Loucy (cell line): ENCODE measurements around the gene ETFA.

Experiments used
- H2AFZ ChIP-seq: fragments of 200-600 bp; sonication (generic); 2 replicates; pipeline ENCODE4 v1.6.0; 2016; ENCODE audit warnings: antibody characterized with exemption, mild to moderate bottlenecking, low read length, moderate library complexity
- H3F3A ChIP-seq: fragments of 200-600 bp; 2 replicates; pipeline ENCODE4 v1.6.0; 2016; ENCODE audit warnings: antibody characterized with exemption, low read depth, mild to moderate bottlenecking
- H3K27me3 ChIP-seq: fragments of 200-600 bp; sonication (generic); 2 replicates; pipeline ENCODE4 v1.6.1; 2014; ENCODE audit warnings: low read length, mild to moderate bottlenecking; ENCODE audit not compliant: insufficient read depth, poor library complexity, severe bottlenecking
- H3K36me3 ChIP-seq: fragments of 200-600 bp; sonication (generic); 2 replicates; pipeline ENCODE4 v1.6.1; 2016; ENCODE audit warnings: low read length; ENCODE audit not compliant: insufficient read depth
- H3K4me1 ChIP-seq: fragments of 200-600 bp; sonication (generic); 2 replicates; pipeline ENCODE4 v1.5.1; 2014; ENCODE audit warnings: low read length, mild to moderate bottlenecking; ENCODE audit not compliant: insufficient read depth, poor library complexity, severe bottlenecking
- H3K4me2 ChIP-seq: fragments of 200-600 bp; sonication (generic); 2 replicates; pipeline ENCODE4 v1.6.0; 2014; ENCODE audit warnings: antibody characterized with exemption, low read length, low read depth, mild to moderate bottlenecking; ENCODE audit not compliant: poor library complexity, severe bottlenecking
- H3K4me3 ChIP-seq: fragments of 200-600 bp; sonication (generic); 2 replicates; pipeline ENCODE4 v1.5.1; 2014; ENCODE audit warnings: low read length, mild to moderate bottlenecking, mixed read lengths; ENCODE audit not compliant: poor library complexity, severe bottlenecking
- H3K79me2 ChIP-seq: fragments of 200-600 bp; sonication (generic); 2 replicates; pipeline ENCODE4 v1.6.1; 2014; ENCODE audit warnings: low read length; ENCODE audit not compliant: insufficient read depth
- H3K9ac ChIP-seq: fragments of 200-600 bp; sonication (generic); 2 replicates; pipeline ENCODE4 v1.6.0; 2014; ENCODE audit warnings: mild to moderate bottlenecking, low read depth, low read length, moderate library complexity; ENCODE audit not compliant: poor library complexity, severe bottlenecking
- H3K9me2 ChIP-seq: fragments of 200-600 bp; sonication (generic); replicated peaks from 2 replicates; pipeline ENCODE4 v1.6.1; 2016; ENCODE audit warnings: low read depth, low read length, mixed read lengths
- H3K9me3 ChIP-seq: fragments of 200-600 bp; sonication (generic); 2 replicates; pipeline ENCODE4 v1.6.1; 2014; ENCODE audit warnings: mild to moderate bottlenecking, antibody characterized with exemption, low read length, low read depth; ENCODE audit not compliant: insufficient read depth
- H4K20me1 ChIP-seq: fragments of 200-600 bp; sonication (generic); 2 replicates; pipeline ENCODE4 v1.6.0; 2014; ENCODE audit warnings: antibody characterized with exemption, low read length, mild to moderate bottlenecking; ENCODE audit not compliant: insufficient read depth, poor library complexity, severe bottlenecking
- EZH2phosphoT487 ChIP-seq: fragments of 200-600 bp; IDR thresholded peaks from 2 replicates; pipeline ENCODE4 v1.6.1; 2018; ENCODE audit warnings: antibody characterized with exemption, mild to moderate bottlenecking, moderate library complexity, borderline replicate concordance
- TF ChIP-seq, protein P1 (sequence below): fragments of 200-600 bp; sonication (generic); conservative IDR thresholded peaks from 2 replicates; pipeline ENCODE4 v1.5.1; 2014; ENCODE audit warnings: mild to moderate bottlenecking, antibody characterized with exemption, low read length

The ETFA gene

DNA sequence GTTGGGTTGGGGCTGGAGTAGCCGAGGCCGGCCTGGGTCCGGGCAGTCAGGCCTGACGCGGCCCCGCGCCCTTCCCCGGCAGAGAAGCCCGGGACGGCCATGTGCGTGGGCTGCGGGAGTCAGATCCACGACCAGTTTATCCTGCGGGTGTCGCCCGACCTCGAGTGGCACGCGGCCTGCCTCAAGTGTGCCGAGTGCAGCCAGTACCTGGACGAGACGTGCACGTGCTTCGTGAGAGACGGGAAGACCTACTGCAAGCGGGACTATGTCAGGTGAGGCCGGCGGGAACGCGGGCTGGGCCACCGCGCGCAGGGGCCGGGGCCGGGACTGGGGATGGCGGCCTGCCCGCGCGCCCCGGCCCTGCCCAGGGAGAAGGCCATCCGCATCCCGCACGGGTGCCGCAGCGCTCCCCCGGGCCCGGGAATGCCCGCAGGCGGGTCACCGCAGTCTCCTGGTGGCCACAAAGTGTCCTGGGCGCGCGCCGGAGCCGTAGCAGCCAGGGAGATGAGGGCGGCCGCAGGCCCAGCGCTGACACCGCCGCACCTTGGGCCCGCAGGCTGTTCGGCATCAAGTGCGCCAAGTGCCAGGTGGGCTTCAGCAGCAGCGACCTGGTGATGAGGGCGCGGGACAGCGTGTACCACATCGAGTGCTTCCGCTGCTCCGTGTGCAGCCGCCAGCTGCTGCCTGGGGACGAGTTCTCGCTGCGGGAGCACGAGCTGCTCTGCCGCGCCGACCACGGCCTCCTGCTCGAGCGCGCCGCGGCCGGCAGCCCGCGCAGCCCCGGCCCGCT lies 26.6 kb upstream of the ETFA start:
- H4K20me1 ChIP-seq = no peaks in the 10 kb centered on the region
- TF ChIP-seq, protein P1, sequence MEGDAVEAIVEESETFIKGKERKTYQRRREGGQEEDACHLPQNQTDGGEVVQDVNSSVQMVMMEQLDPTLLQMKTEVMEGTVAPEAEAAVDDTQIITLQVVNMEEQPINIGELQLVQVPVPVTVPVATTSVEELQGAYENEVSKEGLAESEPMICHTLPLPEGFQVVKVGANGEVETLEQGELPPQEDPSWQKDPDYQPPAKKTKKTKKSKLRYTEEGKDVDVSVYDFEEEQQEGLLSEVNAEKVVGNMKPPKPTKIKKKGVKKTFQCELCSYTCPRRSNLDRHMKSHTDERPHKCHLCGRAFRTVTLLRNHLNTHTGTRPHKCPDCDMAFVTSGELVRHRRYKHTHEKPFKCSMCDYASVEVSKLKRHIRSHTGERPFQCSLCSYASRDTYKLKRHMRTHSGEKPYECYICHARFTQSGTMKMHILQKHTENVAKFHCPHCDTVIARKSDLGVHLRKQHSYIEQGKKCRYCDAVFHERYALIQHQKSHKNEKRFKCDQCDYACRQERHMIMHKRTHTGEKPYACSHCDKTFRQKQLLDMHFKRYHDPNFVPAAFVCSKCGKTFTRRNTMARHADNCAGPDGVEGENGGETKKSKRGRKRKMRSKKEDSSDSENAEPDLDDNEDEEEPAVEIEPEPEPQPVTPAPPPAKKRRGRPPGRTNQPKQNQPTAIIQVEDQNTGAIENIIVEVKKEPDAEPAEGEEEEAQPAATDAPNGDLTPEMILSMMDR = no peak
- TF ChIP-seq EZH2phosphoT487 = no peak
- H3K27me3 ChIP-seq = no peaks in the 10 kb centered on the region
- no peaks in the 10 kb centered on the region for H3K4me1 ChIP-seq
- H3K4me2 ChIP-seq = no peak overlapping the region
- no peaks in the 10 kb centered on the region for H3K36me3 ChIP-seq
- no peaks in the 10 kb centered on the region for H3F3A ChIP-seq
- H3K9ac ChIP-seq = no peak overlapping the region
- H3K79me2 ChIP-seq = no peaks in the 10 kb centered on the region
- no peaks in the 10 kb centered on the region for H3K9me3 ChIP-seq
- no peaks in the 10 kb centered on the region for H3K9me2 ChIP-seq
- H2AFZ ChIP-seq = no peak overlapping the region
- H3K4me3 ChIP-seq = no peak overlapping the region

DNA sequence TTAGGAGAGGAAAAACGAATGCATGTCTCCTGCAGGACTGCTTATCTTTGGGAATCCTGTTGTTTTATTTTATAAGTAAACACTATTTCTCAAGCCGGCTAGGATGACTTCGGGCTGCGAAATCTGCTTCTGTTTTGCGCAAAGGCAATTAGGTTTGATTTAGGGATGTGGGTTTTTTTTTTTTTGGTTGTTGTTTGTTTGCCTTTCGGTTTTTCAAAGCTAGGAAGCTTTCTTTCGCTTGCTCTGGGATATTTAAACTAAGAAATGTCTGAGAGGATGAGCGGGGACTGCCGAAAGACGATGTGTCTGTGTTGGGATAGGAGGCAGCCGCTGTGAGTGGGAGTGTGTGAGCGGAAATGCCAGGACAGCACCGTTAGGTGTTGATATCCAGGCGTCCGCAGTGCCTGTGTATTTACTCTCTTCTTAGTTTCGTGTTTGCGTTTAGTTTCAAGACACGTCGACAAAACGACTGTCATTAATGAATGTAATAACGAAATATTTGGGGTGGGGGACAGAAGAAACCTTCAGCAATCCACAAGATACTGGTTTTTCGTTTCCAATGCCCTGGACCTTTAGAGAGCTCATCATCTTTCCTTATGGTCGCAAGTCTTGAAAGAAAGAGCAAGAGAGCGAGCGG lies 25.9 kb upstream of the ETFA start:
- Histone ChIP-seq H2AFZ (no peak overlapping the region), H3K4me1 (no peaks in the 10 kb centered on the region), H4K20me1 (no peaks in the 10 kb centered on the region), H3K4me3 (no peak overlapping the region), H3F3A (no peaks in the 10 kb centered on the region), H3K9me2 (no peaks in the 10 kb centered on the region), H3K79me2 (no peaks in the 10 kb centered on the region), H3K27me3 (no peaks in the 10 kb centered on the region), H3K9me3 (no peaks in the 10 kb centered on the region), H3K36me3 (no peaks in the 10 kb centered on the region), H3K9ac (no peak overlapping the region), H3K4me2 (no peak overlapping the region)
- no peak for TF ChIP-seq EZH2phosphoT487

DNA sequence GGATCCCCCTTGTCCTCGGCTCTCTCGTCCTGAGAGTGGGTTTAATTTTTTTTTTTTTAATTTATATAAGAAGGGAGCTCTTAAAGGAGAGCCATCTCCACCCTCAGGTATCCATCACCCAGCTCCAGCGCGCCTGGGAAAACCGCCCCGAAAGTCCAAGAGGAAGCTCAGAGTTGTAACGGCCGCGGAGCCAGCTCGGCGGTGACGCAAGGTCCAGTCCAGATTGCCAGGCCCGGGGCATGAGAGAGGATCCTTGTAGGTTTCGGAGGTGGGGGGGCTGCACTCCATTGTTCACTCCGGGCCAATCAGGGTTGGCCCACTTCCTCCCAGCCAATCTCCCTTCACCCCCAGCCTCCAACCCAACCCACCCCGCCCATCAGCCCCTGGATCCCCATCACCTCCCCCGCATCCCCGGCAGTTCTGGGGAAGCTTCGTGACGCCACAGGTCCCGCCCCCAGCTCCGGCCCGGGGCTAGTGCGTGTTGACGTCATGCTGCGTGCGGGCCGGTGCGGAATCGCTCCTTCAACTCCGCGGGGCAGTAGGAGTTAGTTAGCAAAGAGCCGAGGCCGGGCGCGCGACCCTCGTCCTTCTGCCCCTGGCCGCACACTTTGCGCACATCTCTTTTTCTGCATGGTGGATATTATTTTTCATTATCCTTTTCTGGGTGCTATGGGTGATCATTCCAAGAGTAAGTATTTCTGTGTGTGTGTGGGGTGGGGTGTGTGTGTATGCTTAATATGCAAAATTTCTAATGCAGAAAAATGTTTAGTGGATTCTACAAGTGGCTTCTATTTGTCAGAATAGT lies 25.2 kb upstream of the ETFA start, which contains the start of gene ISL2:
Gene ISL2 (plus strand): TSS at position 520 of the 805 bp plus-strand sequence. CDS start 111 bp downstream, at position 631.
- H3K27me3 ChIP-seq = no peaks in the 10 kb centered on the region
- H3K36me3 ChIP-seq = no peaks in the 10 kb centered on the region
- no peak within 1 kb of the TSS for H2AFZ ChIP-seq
- no peak within 1 kb of the TSS for H3K4me2 ChIP-seq
- H4K20me1 ChIP-seq = no peaks in the 10 kb centered on the region
- H3K9me3 ChIP-seq = no peaks in the 10 kb centered on the region
- H3K4me1 ChIP-seq = no peaks in the 10 kb centered on the region
- H3K9ac ChIP-seq = no peak within 1 kb of the TSS
- no peak within 1 kb of the TSS for H3K4me3 ChIP-seq
- no peaks in the 10 kb centered on the region for H3K9me2 ChIP-seq
- no peaks in the 10 kb centered on the region for H3K79me2 ChIP-seq
- H3F3A ChIP-seq = no peaks in the 10 kb centered on the region
- no peak for TF ChIP-seq EZH2phosphoT487
